DOHH2 (cell line): ENCODE data around the gene EXOC6B.

Experiments used
- EZH2phosphoT487 ChIP-seq: fragments of 200-600 bp; sonication (generic); IDR thresholded peaks from 2 replicates; pipeline ENCODE4 v1.6.1; 2017; ENCODE audit warnings: borderline replicate concordance, mild to moderate bottlenecking, antibody characterized with exemption, low read length, moderate library complexity, mixed read lengths
- TF ChIP-seq, protein P1 (sequence below): fragments of 200-600 bp; sonication (generic); IDR thresholded peaks from one replicate; pipeline ENCODE4 v1.5.1; 2014; ENCODE audit warnings: antibody characterized with exemption, mild to moderate bottlenecking, low read depth, low read length; ENCODE audit not compliant: poor library complexity, severe bottlenecking

DNA sequence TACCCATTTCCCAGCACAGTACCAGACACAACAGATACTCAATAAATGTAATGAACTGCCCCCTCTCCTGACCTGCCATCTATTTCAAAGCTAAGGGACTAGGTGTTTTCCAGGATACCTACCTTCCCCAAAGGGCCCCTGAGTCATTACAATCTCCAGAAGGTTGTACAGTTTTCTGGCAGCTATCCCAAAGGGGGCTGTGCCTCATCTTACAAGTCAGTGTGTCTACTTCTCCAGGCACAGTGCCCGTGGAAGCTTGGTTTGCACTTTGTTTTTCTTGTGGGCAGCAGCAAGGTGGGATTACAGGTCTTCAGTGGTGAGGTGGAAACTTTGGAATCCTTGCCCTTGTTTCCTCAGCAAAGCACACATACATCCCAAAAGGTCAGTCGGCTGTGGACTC lies 615.4 kb downstream of the EXOC6B start:
- TF ChIP-seq, protein P1, sequence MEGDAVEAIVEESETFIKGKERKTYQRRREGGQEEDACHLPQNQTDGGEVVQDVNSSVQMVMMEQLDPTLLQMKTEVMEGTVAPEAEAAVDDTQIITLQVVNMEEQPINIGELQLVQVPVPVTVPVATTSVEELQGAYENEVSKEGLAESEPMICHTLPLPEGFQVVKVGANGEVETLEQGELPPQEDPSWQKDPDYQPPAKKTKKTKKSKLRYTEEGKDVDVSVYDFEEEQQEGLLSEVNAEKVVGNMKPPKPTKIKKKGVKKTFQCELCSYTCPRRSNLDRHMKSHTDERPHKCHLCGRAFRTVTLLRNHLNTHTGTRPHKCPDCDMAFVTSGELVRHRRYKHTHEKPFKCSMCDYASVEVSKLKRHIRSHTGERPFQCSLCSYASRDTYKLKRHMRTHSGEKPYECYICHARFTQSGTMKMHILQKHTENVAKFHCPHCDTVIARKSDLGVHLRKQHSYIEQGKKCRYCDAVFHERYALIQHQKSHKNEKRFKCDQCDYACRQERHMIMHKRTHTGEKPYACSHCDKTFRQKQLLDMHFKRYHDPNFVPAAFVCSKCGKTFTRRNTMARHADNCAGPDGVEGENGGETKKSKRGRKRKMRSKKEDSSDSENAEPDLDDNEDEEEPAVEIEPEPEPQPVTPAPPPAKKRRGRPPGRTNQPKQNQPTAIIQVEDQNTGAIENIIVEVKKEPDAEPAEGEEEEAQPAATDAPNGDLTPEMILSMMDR = no peak
- TF ChIP-seq EZH2phosphoT487 = no peak
